HepG2 (cell line): ENCODE measurements around the gene TRIM9. TPM values are rescaled to one million over a fixed set of nuclear protein-coding genes. Genes with fewer than 3 reads are reported as not detected.

Experiments
- ATAC-seq: fragments of 200-7000 bp; cut with Tn5 transposase; 3 replicates; pipeline ENCODE4 v1.9.1; 2020; ENCODE audit warnings: mild to moderate bottlenecking, moderate library complexity
- BruUV-seq: library from RNA; stranded (reverse); fragments of 400-500 nt; replicated peaks from 2 replicates; lab custom pipeline; 2021; lab: Mats Ljungman, UMichigan
- CTCF ChIA-PET: fragments of 300-600 bp; formaldehyde crosslinking; extraction: SDS; loops from one replicate; lab custom pipeline; 2021; ENCODE audit warnings: low total read pairs, inconsistent platforms, low intra/inter-chr PET ratio; lab: Yijun Ruan, JAX
- POLR2A ChIA-PET: fragments of 350-600 bp; sonication (Branson Sonifier 250); formaldehyde crosslinking; loops from one replicate; lab custom pipeline; 2020; ENCODE audit warnings: antibody characterized with exemption, inconsistent platforms; lab: Yijun Ruan, JAX
- DNase-seq: peaks from one replicate; pipeline ENCODE4 v3.0.0-alpha.2; 2015; ENCODE audit warnings: low spot score
- FAIRE-seq: peaks from 3 replicates; lab custom pipeline; 2011; peaks lifted over from hg19 to GRCh38; lab: Jason Lieb, UNC
- H2AFZ ChIP-seq: one replicate; pipeline ENCODE4 v1.6.1; 2011; ENCODE audit warnings: low read length, inconsistent platforms
- H3K27ac ChIP-seq: fragments of 300-600 bp; 3 replicates; pipeline ENCODE4 v1.8.0; 2011; ENCODE audit warnings: mixed run types, mild to moderate bottlenecking, mixed read lengths, low read length, inconsistent platforms; ENCODE audit not compliant: insufficient read depth; ENCODE audit errors: extremely low read length
- H3K27me3 ChIP-seq, 2 experiments: fragments of 200-600 bp in 1 of 2; 2 replicates in 1 of 2; 3 replicates in 1 of 2; pipeline versions ENCODE4 v1.6.0 to v1.8.0; 2011; ENCODE audit warnings: low read length in 2 of 2, mild to moderate bottlenecking in 2 of 2, moderate library complexity in 2 of 2, inconsistent platforms in 1 of 2; ENCODE audit not compliant: insufficient read depth in 2 of 2, control insufficient read depth in 1 of 2
- H3K36me3 ChIP-seq, 2 experiments: fragments of 200-600 bp in 1 of 2; replicated peaks in 1 of 2; 2 replicates in 1 of 2; 3 replicates in 1 of 2; pipeline versions ENCODE4 v1.5.1 to v1.8.0; 2011; ENCODE audit warnings: low read length in 2 of 2, inconsistent platforms in 1 of 2; ENCODE audit not compliant: insufficient read depth in 2 of 2, control insufficient read depth in 1 of 2
- H3K4me1 ChIP-seq: 2 replicates; pipeline ENCODE4 v1.5.1; 2012; ENCODE audit warnings: low read length, inconsistent platforms; ENCODE audit not compliant: insufficient read depth
- H3K4me2 ChIP-seq: 2 replicates; pipeline ENCODE4 v1.6.0; 2011; ENCODE audit warnings: low read depth, low read length, inconsistent platforms
- H3K4me3 ChIP-seq, 3 experiments: fragments of 200-600 bp in 1 of 3; sonication (generic), shearing (Covaris generic) in 1 of 3; replicated peaks in 1 of 3; 2 replicates each; pipeline ENCODE4 v1.5.1; 2011 to 2016; ENCODE audit warnings: low read length in 3 of 3, inconsistent platforms in 2 of 3, low read depth in 2 of 3, mild to moderate bottlenecking in 2 of 3, control low read depth in 1 of 3, mixed read lengths in 1 of 3; ENCODE audit not compliant: insufficient read depth in 1 of 3
- H3K79me2 ChIP-seq: one replicate; pipeline ENCODE4 v1.6.1; 2011; ENCODE audit warnings: low read length, inconsistent platforms; ENCODE audit not compliant: insufficient read depth
- H3K9ac ChIP-seq: 2 replicates; pipeline ENCODE4 v1.6.0; 2011; ENCODE audit warnings: mild to moderate bottlenecking, low read depth, low read length, inconsistent platforms; ENCODE audit not compliant: insufficient read depth
- H3K9me3 ChIP-seq: 2 replicates; pipeline ENCODE4 v1.5.1; 2012; ENCODE audit warnings: mild to moderate bottlenecking, low read length
- H4K20me1 ChIP-seq: 2 replicates; pipeline ENCODE4 v1.6.0; 2011; ENCODE audit warnings: inconsistent platforms, mild to moderate bottlenecking, low read length, moderate library complexity; ENCODE audit not compliant: insufficient read depth
- ARNT2 ChIP-seq: sonication (generic); formaldehyde crosslinking; IDR thresholded peaks from 2 replicates; pipeline ENCODE4 v1.8.0; 2022; ENCODE audit warnings: mild to moderate bottlenecking, low read depth, missing genetic modification reagents, moderate library complexity
- GABPA ChIP-seq, 2 experiments: IDR thresholded peaks; 2 replicates each; pipeline ENCODE4 v1.6.1; 2011 to 2016; ENCODE audit warnings: low read depth in 2 of 2, low read length in 1 of 2, missing biosample characterization in 1 of 2, missing genetic modification characterization in 1 of 2
- JARID2 ChIP-seq: sonication (generic); formaldehyde crosslinking; IDR thresholded peaks from 2 replicates; pipeline ENCODE4 v1.8.1; 2023; ENCODE audit warnings: missing genetic modification reagents, inconsistent platforms; ENCODE audit not compliant: insufficient replicate concordance
- KLF11 ChIP-seq: IDR thresholded peaks from 2 replicates; pipeline ENCODE4 v1.6.1; 2016; ENCODE audit warnings: missing compliant biosample characterization
- MAFF ChIP-seq: IDR thresholded peaks from 2 replicates; pipeline ENCODE4 v1.6.1; 2011; ENCODE audit warnings: low read depth, low read length, improper control_type of control experiment
- NCOR1 ChIP-seq: fragments of 200-600 bp; sonication (generic); IDR thresholded peaks from 2 replicates; pipeline ENCODE4 v1.7.0; 2017; ENCODE audit warnings: antibody characterized with exemption, low read length, borderline replicate concordance
- NR2C2 ChIP-seq: sonication (generic); formaldehyde crosslinking; IDR thresholded peaks from 2 replicates; pipeline ENCODE4 v1.4.0; 2020; ENCODE audit warnings: missing genetic modification reagents, mild to moderate bottlenecking, moderate library complexity, borderline replicate concordance
- NR2F1 ChIP-seq, 2 experiments: fragments of 450-650 bp in 1 of 2; formaldehyde crosslinking in 1 of 2; IDR thresholded peaks; 2 replicates each; pipeline versions ENCODE4 v1.5.0 to v1.6.1; 2016 to 2020; ENCODE audit warnings: mild to moderate bottlenecking in 1 of 2, missing compliant biosample characterization in 1 of 2, missing genetic modification reagents in 1 of 2, moderate library complexity in 1 of 2
- SP140L ChIP-seq: sonication (generic); formaldehyde crosslinking; IDR thresholded peaks from 2 replicates; pipeline ENCODE4 v1.4.0; 2020; ENCODE audit warnings: missing genetic modification reagents, borderline replicate concordance
- ZBTB21 ChIP-seq: sonication (generic); formaldehyde crosslinking; IDR thresholded peaks from 2 replicates; pipeline ENCODE4 v1.4.0; 2020; ENCODE audit warnings: missing genetic modification reagents
- ZBTB38 ChIP-seq: sonication (generic); formaldehyde crosslinking; IDR thresholded peaks from 2 replicates; pipeline ENCODE4 v1.5.1; 2020; ENCODE audit warnings: mild to moderate bottlenecking, missing genetic modification reagents
- ZNF333 ChIP-seq: sonication (generic); formaldehyde crosslinking; IDR thresholded peaks from 2 replicates; pipeline ENCODE4 v1.4.0; 2020; ENCODE audit warnings: mild to moderate bottlenecking, missing genetic modification reagents, borderline replicate concordance
- ZNF44 ChIP-seq: sonication (generic); formaldehyde crosslinking; IDR thresholded peaks from 2 replicates; pipeline ENCODE4 v1.5.1; 2020; ENCODE audit warnings: mild to moderate bottlenecking, missing genetic modification reagents
- ZNF547 ChIP-seq: sonication (generic); formaldehyde crosslinking; IDR thresholded peaks from 2 replicates; pipeline ENCODE4 v1.5.1; 2020; ENCODE audit warnings: mild to moderate bottlenecking, missing genetic modification reagents
- ZNF598 ChIP-seq: sonication (generic); formaldehyde crosslinking; IDR thresholded peaks from 2 replicates; pipeline ENCODE4 v1.5.1; 2020; ENCODE audit warnings: mild to moderate bottlenecking, missing genetic modification reagents, borderline replicate concordance
- ZNF788 ChIP-seq: sonication (generic); formaldehyde crosslinking; IDR thresholded peaks from 2 replicates; pipeline ENCODE4 v1.5.0; 2020; ENCODE audit warnings: mild to moderate bottlenecking, missing genetic modification reagents, borderline replicate concordance
- WGBS: methylation state at CpG from one replicate; pipeline ENCODE4 v1.1.6; 2017; ENCODE audit warnings: low lambda C conversion rate; 5-methylcytosine and 5-hydroxymethylcytosine counted together
- in situ Hi-C: cut with HindIII; loops from 2 replicates; pipeline ENCODE4 v1.10.0; 2017; ENCODE audit warnings: low pct_unique_long_range_greater_than_20kb; ENCODE audit not compliant: extremely low pct_ligation_motif_present
- intact Hi-C: fragments of 100-400 bp; cut with micrococcal nuclease; formaldehyde crosslinking; loops from one replicate; pipeline ENCODE4 v1.10.0; 2022; ENCODE audit not compliant: unreplicated experiment
- polyA plus RNA-seq, 8 experiments: library from polyadenylated mRNA; depleted of rRNA in 3 of 8; stranded (reverse) in 7 of 8; unstranded in 1 of 8; fragments of >200 nt; fragmentation: Illumina TruSeq in 4 of 8; extraction: Trizol in 4 of 8; gene quantifications; 2 replicates each; pipeline versions ENCODE4 v1.2.1 to v1.2.3, GENCODE V29; 2011 to 2016; ENCODE audit warnings: low read depth in 4 of 8, missing spikeins in 1 of 8, mixed read lengths in 1 of 8; ENCODE audit not compliant: insufficient read depth in 1 of 8
- total RNA-seq, 5 experiments: library from RNA; depleted of rRNA; stranded (reverse); fragments of >200 nt; fragmentation: Illumina TruSeq; extraction: Trizol; gene quantifications; 2 replicates each; pipeline ENCODE4 v1.2.3, GENCODE V29; 2016; ENCODE audit warnings: low read depth in 1 of 5
- TF ChIP-seq, protein P1 (sequence below): sonication (generic); formaldehyde crosslinking; IDR thresholded peaks from 2 replicates; pipeline ENCODE4 v1.4.0; 2020; ENCODE audit warnings: missing genetic modification reagents
- TF ChIP-seq, protein P2 (sequence below): sonication (generic); formaldehyde crosslinking; IDR thresholded peaks from 2 replicates; pipeline ENCODE4 v1.8.1; 2023; ENCODE audit warnings: missing genetic modification reagents, mild to moderate bottlenecking, borderline replicate concordance

The TRIM9 gene
- total and polyA plus RNA-seq, 2 of the 13 experiments (the other 11 are each of a cell fraction or from before 2014, with no cell fraction given), result 0.04 to 0.07 TPM

DNA sequence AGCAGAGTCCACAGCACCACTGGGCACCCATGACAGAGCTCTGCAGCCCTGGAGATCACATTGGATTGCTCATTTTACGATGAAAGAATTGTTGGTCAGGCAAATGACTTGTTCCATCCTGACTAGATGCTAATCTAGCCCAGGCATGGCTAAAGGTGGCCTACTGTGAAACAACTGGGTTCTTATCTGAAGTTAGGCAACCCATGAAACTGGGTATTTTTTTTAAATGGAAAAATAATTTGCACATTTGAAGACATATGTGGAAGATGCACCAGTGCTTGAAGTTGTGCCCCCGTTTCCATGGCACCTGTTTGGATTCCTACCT, 158.9 kb downstream of the TRIM9 start (continued):
- TF ChIP-seq ZNF788 (CRISPR knock-in tag) (peak; percentile 1; the same call in 1 of the 2 replicates), JARID2 (no peak), ZBTB38 (CRISPR knock-in tag) (no peak), SP140L (CRISPR knock-in tag) (no peak), ZNF547 (CRISPR knock-in tag) (no peak), ARNT2 (CRISPR knock-in tag) (no peak)
- TF ChIP-seq, all 625 proteins: peak for 3

DNA sequence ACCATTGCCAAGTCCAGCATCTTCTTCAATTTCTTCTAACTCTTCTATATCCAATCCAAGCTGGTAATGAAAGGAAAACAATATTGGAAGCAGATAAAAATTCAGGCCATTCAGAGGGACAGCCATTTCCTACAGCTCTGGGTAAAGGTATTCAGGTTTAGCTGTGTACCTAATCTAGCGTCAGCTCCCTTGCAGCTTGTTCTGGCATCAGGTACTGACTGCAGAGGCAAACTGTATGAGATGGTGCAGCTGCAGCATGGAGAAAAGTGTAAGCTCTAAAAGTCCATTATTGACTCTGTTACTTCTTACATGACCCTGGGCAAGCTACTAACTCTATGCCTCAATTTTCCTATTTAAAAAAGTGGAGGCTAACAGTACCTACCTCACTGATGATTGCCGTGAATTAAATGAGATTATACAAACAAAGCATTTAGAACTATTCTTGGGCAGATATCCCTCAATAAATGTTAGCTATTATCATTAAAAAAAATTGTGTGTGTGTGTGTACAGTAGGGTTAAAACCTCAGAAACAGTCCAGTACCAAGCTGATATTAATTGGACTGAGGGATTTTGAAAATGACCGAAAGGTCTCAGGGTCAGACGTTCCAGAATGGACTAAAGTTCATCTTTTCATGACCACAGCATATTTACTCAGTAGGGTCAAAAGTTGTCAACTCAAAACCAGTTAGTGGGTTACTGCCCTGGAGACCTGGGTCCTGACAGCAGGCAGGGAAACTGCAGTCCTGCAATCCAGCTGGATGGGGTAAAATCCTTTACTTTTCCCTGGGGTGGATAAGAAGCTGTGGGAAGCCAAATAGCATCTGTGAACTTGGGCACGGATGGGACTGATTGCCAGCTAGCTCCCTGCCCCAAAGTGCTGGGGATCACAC, 159.5 kb downstream of the TRIM9 start:
- Histone ChIP-seq H3K27ac (peak overlapping the region; percentile 76), H3K9ac (0 out of 2 replicates have a peak overlapping the region, but pooled peaks have one; percentile 20), H3K4me2 (peak overlapping the region; percentile 65), H3K27me3 (no peaks in the 10 kb centered on the region), H4K20me1 (peaks cover 7% of the 10 kb centered on the region; the same call in 1 of the 2 replicates), H3K4me3 (peak overlapping the region in 1 of 3 experiments; percentile 25; a peak in 2 of 6 replicates), H3K36me3 (peaks cover 12 to 35% of the 10 kb centered on the region in 2 experiments), H3K79me2 (peaks cover 15% of the 10 kb centered on the region), H3K4me1 (peaks cover 66% of the 10 kb centered on the region), H2AFZ (no peak overlapping the region), H3K9me3 (no peaks in the 10 kb centered on the region)
- in situ Hi-C loops, result no loop called here
- ChIA-PET POLR2A (interaction anchor here (0.7 to 3.4 kb wide), 7 partner anchors 9 to 106 kb away, joined by 3 to 44 read pairs (median 3); partner anchors contain the start of gene PYGL), CTCF (no interaction called here)
- 24% methylated on average over 4 of the region's 5 CpGs for WGBS
- peak; percentile 96 for ATAC-seq
- DNase-seq, result peak; percentile 88
- peak; percentile 96 for FAIRE-seq
- BruUV-seq, result no TSS peak
- intact Hi-C loops, result loop anchor here (1.0 to 5.0 kb wide), 4 partner anchors 8 to 103 kb away; partner anchors contain the start of gene NIN
- TF ChIP-seq GABPA (IDR thresholded peaks at IDR 0.05; ENCODE audit: low read depth, low read length) (no peak), GABPA (CRISPR knock-in tag; IDR thresholded peaks at IDR 0.05; ENCODE audit: low read depth) (no peak), NR2C2 (CRISPR knock-in tag) (peak; percentile 89), ZNF598 (0 out of 2 replicates have a peak, but pooled peaks have one; percentile 35), KLF11 (CRISPR knock-in tag) (no peak), ZNF333 (CRISPR knock-in tag) (no peak), ZNF44 (CRISPR knock-in tag) (no peak), MAFF (peak; percentile 73), NR2F1 (CRISPR knock-in tag; IDR thresholded peaks at IDR 0.05) (peak; percentile 94 to 95), NCOR1 (peak; percentile 84), ZBTB21 (CRISPR knock-in tag) (no peak)
- TF ChIP-seq, protein P1, sequence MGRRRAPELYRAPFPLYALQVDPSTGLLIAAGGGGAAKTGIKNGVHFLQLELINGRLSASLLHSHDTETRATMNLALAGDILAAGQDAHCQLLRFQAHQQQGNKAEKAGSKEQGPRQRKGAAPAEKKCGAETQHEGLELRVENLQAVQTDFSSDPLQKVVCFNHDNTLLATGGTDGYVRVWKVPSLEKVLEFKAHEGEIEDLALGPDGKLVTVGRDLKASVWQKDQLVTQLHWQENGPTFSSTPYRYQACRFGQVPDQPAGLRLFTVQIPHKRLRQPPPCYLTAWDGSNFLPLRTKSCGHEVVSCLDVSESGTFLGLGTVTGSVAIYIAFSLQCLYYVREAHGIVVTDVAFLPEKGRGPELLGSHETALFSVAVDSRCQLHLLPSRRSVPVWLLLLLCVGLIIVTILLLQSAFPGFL, result no peak
- TF ChIP-seq, protein P2, sequence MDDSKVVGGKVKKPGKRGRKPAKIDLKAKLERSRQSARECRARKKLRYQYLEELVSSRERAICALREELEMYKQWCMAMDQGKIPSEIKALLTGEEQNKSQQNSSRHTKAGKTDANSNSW (CRISPR knock-in tag), result no peak
